GM18907 (cell line): ENCODE results near the gene GALNT7.

Source experiments
- ATAC-seq: cut with Tn5 transposase; IDR thresholded peaks from one replicate; pipeline ENCODE4 v1.9.1; 2021; ENCODE audit warnings: mild to moderate bottlenecking, moderate library complexity; ENCODE audit not compliant: unreplicated experiment

GALNT7 gene

GRCh38 chr4:173334085-173334890 lies 165.7 kb downstream of the GALNT7 start, which contains the start of gene HMGB2:
TSS of gene HMGB2 (minus strand) at chr4:173334358. CDS start at chr4:173333649, 709 bp downstream.
- peak; percentile 95 for ATAC-seq

GRCh38 chr4:173334891-173335752 lies 166.5 kb downstream of the GALNT7 start:
- peak; percentile 47 for ATAC-seq

GRCh38 chr4:173337463-173337862 lies 168.9 kb downstream of the GALNT7 start:
- ATAC-seq = no peak

- no peak for ATAC-seq
Measured at GRCh38 chr4:173343832-173344397, 175.3 kb downstream of the GALNT7 start.

GRCh38 chr4:173345648-173346047 lies 177.0 kb downstream of the GALNT7 start:
- no peak for ATAC-seq

- ATAC-seq = no peak
Measured at GRCh38 chr4:173346074-173346473, 177.5 kb downstream of the GALNT7 start.

- no peak for ATAC-seq
Measured at GRCh38 chr4:173347467-173347866, 178.9 kb downstream of the GALNT7 start.

GRCh38 chr4:173357939-173358338 lies 189.3 kb downstream of the GALNT7 start:
- no peak for ATAC-seq

- ATAC-seq = no peak
Measured at GRCh38 chr4:173360587-173361221, 192.1 kb downstream of the GALNT7 start.

GRCh38 chr4:173362666-173363065 lies 194.1 kb downstream of the GALNT7 start:
- no peak for ATAC-seq

- ATAC-seq = no peak
Measured at GRCh38 chr4:173365359-173365996, 196.9 kb downstream of the GALNT7 start.

GRCh38 chr4:173367285-173367684 lies 198.7 kb downstream of the GALNT7 start:
- ATAC-seq = peak; percentile 20

GRCh38 chr4:173367946-173368345 lies 199.3 kb downstream of the GALNT7 start:
- ATAC-seq = no peak

GRCh38 chr4:173370130-173370476 lies 201.5 kb downstream of the GALNT7 start:
- ATAC-seq = peak; percentile 15

GRCh38 chr4:173370477-173371291 lies 202.1 kb downstream of the GALNT7 start, which contains the start of gene SAP30:
TSS of gene SAP30 (plus strand) at chr4:173370954. CDS start at chr4:173371183, 229 bp downstream.
- peak; percentile 74 for ATAC-seq

- ATAC-seq = peak; percentile 23
Measured at GRCh38 chr4:173371292-173372192, 202.9 kb downstream of the GALNT7 start.
